HG03097 (cell line): ENCODE results near the gene CEACAM18.
"Not testable (repeated sequence)": the region's sequence is repeated elsewhere in the genome, so short reads cannot be mapped to it uniquely, and the experiment has no call there.

Experiments
- ATAC-seq: cut with Tn5 transposase; IDR thresholded peaks from one replicate; pipeline ENCODE4 v1.9.1; 2021; ENCODE audit not compliant: unreplicated experiment, low FRiP score

Gene CEACAM18

GRCh38 chr19:51489113-51489512 lies 10.8 kb downstream of the CEACAM18 start:
- no peak for ATAC-seq

GRCh38 chr19:51490676-51491075 lies 12.3 kb downstream of the CEACAM18 start:
- no peak for ATAC-seq

GRCh38 chr19:51491586-51491985 lies 13.2 kb downstream of the CEACAM18 start:
- no peak for ATAC-seq

- ATAC-seq = no peak
Observed at GRCh38 chr19:51493776-51494175, 15.4 kb downstream of the CEACAM18 start.

GRCh38 chr19:51497666-51498065 lies 19.3 kb downstream of the CEACAM18 start:
- no peak for ATAC-seq

GRCh38 chr19:51500931-51501330 lies 22.6 kb downstream of the CEACAM18 start:
- ATAC-seq = not testable (repeated sequence)

GRCh38 chr19:51501594-51502263 lies 23.4 kb downstream of the CEACAM18 start, which contains the start of gene SIGLEC12:
Gene SIGLEC12 (minus strand): TSS chr19:51501800. CDS start chr19:51501733, 67 bp downstream.
- no peak for ATAC-seq

- no peak for ATAC-seq
Observed at GRCh38 chr19:51503286-51503817, 25.0 kb downstream of the CEACAM18 start.

- no peak for ATAC-seq
Observed at GRCh38 chr19:51503896-51504295, 25.6 kb downstream of the CEACAM18 start.

- no peak for ATAC-seq
Observed at GRCh38 chr19:51505904-51506303, 27.6 kb downstream of the CEACAM18 start.

GRCh38 chr19:51507192-51507591 lies 28.9 kb downstream of the CEACAM18 start:
- ATAC-seq = no peak

- ATAC-seq = no peak
Observed at GRCh38 chr19:51507640-51508058, 29.3 kb downstream of the CEACAM18 start.

- ATAC-seq = no peak
Observed at GRCh38 chr19:51508059-51508733, 29.9 kb downstream of the CEACAM18 start.

- ATAC-seq = no peak
Observed at GRCh38 chr19:51509823-51510660, 31.7 kb downstream of the CEACAM18 start.

GRCh38 chr19:51511353-51511752 lies 33.0 kb downstream of the CEACAM18 start:
- ATAC-seq = no peak

GRCh38 chr19:51513968-51514367 lies 35.6 kb downstream of the CEACAM18 start:
- ATAC-seq = no peak

GRCh38 chr19:51514866-51515481 lies 36.6 kb downstream of the CEACAM18 start:
- ATAC-seq = no peak

- no peak for ATAC-seq
Observed at GRCh38 chr19:51520728-51521127, 42.4 kb downstream of the CEACAM18 start.

GRCh38 chr19:51521357-51521756 lies 43.0 kb downstream of the CEACAM18 start:
- no peak for ATAC-seq

GRCh38 chr19:51521781-51522180 lies 43.4 kb downstream of the CEACAM18 start:
- no peak for ATAC-seq
